GM21367 (cell line): ENCODE data around the gene STAT6.
"Not testable (repeated sequence)": the region's sequence is repeated elsewhere in the genome, so short reads cannot be mapped to it uniquely, and the experiment has no call there.

Experiments
- ATAC-seq: cut with Tn5 transposase; IDR thresholded peaks from one replicate; pipeline ENCODE4 v1.9.1; 2021; ENCODE audit not compliant: unreplicated experiment

STAT6 gene

DNA sequence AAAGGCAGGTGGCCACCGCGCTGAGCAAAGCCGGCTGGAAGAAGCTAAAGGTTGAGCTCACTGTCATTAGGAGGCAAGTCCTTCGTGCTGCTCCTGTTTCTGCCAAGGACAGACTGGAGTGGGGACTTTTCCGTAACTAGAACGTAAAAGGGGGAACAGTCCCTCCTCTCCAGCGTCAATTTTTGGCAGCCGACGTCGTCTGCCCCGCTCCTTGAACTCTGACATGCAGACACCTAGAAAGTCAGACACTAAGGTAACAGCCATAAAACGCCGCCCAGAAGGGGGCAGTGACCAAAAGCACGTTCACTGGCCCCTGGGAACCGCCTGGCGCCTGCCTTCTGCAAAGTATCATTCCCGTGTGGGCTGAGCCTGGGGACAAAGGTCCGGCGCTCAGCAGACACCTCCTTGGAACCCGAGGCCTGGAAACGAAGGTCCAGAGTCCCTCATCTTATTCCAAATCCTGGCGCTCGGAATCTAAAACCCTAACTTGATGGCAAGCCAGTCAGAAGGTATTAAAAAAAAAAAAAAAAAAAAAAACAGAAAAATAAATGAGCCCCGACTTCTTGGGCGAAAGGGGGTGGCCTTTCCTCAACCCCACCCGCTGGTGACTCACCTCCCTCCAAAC is 16.1 kb upstream of the STAT6 start:
- no peak for ATAC-seq

DNA sequence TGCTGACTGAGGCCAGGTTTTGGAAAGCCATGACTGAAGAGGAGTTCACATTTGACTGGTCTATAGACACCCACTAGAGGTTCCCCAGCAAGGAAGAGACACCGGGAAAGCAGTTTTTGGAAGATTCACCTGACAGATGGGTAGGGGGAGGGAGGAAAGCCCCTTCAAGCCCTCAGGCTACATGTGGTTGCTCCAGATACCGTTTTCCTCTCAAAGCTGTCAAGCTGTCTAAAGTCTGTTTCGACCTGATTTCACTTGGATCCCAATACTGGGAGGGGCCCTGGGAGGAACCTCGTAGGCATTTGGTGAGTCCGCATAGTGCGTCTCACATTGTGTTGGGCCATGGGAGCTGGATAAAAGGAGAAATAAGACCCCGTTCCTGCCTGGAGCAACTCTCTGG is 15.4 kb upstream of the STAT6 start:
- ATAC-seq: no peak

DNA sequence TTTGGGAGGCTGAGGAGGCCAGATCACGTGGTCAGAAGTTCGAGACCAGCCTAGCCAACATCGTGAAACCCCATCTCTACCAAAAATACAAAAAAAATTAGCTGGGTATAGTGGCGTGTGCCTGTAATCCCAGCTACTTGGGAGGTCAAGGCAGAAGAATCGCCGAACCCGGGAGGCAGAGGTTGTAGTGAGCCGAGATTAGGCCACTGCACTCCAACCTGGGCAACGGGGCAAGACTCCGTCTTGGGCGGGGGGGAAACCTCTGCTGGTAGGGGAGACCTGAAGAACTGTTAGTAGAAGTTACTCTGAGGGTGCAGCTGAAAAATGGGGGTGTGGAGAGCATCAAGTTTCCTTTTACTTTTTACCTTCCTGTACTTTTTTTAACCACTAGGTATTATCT is 14.9 kb upstream of the STAT6 start:
- no peak for ATAC-seq

DNA sequence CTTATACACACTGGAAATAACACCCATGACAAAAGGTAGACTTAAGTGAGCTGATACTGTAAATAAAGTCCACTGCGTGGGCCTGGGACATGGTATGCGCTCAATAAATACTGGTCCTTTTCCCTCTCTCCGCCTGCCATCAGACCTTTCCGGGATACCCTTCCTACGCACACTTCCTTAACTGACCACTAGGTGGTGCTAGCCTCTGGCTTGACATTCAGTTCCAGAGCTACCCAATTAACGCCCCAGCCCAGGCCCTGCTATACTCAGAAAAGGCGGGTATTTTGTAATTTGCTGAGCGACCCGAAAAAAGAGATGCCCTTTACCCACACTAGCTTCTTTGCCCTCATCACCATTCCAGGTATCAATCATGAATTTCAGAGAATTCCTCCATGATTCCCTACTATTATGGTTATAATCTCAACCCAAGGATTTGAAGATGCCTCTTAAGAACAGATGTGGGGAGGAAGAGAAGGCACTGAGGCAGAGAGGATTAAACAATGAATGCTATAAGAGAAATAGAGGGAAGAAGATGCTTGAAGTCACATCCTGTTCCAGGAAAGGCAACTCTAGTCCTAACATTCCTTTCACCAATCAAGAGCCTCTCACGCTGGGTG is 13.2 kb upstream of the STAT6 start:
- ATAC-seq: no peak

DNA sequence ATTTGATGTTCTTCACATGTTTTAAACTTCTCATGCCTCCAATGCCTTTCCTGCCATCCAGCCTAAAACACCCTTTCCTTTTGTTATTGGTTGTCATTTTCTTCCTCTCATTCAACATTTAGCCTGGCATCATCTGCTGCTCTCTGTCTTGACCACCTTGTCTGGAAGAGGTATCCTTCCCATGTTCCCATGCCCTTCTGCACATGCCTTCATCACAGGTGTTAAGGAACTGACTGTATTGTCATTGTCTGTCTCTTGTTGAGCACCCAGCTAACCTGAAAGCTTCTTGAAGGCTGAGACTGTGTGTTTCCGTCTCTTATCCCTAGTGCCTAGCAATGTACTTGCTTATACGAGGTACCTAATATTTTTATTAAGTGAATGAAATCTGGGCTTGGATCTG is 12.7 kb upstream of the STAT6 start:
- ATAC-seq: no peak

DNA sequence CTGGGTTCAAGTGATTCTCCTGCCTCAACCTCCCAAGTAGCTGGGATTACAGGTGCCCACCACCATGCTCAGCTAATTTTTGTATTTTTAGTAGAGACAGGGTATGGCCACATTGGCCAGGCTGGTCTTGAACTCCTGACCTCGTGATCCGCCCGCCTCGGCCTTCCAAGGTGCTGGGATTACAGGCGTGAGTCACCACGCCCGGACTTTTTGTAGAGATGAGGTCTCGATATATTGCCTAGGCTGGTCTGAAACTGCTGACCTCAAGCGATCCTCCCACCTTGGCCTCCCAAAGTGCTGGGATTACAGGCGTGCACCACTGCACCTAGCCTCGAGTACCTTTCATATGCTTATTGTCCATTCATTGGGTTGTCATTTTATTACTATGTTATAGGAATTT is 9.6 kb upstream of the STAT6 start:
- ATAC-seq: not testable (repeated sequence)

DNA sequence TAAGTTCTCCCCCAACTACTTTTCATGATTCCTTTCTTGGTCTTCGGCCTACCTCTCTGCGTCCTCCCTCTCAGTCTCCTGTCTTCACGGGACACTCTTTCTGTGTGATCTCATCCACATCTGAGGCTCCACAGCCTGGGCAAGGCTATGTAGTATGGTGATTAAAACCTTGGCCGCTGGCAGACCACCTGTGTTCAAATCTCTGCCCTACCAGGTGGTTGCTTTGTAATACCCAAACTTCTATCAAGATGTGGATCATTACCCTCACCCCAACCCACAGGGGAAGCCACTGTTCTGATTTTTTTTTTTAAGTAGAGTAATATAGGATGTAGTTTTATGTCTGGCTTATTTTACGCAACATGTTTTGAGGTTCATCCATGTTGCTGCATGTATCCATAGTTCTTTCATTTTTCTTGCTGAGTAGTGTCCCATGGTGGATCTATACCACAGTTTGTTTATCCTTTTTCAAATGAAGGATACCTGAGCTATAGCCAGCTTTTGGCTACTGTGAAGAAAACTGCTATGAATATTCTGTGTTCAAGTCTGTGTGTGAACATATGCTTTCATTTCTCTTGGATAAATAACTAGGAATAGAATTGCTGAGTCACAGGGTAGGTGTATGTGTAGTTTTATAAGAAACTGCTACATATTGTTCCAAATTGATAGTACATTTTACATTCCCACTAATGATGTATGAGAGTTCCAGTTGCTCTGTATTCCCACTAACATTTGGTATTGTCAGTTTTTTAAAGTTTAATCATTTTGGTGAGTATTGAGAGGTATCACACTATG is 8.3 kb upstream of the STAT6 start:
- no peak for ATAC-seq

DNA sequence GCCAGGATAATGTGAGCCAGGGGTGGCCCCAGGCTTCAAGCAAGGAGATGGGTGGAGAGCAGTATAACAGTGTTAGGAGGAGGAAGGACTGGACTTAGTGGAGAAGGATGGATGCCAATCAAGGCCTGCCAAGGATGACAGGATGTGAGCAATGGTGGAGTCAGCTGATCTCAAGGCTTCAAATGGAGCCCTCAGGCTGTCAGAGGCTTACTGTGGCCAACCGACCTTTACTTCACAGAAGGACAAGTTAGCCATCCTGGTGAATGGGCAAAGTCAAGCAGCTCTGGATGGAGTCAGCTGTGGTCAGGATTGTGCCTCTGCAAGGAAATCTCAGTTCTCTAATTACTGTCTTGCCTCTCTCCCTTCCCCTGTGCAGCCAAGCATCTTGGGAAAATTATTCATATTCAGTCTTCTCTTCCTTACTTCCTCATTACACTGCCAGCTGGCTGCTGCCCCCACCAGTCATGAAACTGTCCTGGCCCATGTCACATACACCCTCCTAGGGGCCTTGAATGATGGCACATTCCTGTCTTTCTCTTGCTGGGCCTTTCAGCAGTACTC is 7.6 kb upstream of the STAT6 start:
- no peak for ATAC-seq

DNA sequence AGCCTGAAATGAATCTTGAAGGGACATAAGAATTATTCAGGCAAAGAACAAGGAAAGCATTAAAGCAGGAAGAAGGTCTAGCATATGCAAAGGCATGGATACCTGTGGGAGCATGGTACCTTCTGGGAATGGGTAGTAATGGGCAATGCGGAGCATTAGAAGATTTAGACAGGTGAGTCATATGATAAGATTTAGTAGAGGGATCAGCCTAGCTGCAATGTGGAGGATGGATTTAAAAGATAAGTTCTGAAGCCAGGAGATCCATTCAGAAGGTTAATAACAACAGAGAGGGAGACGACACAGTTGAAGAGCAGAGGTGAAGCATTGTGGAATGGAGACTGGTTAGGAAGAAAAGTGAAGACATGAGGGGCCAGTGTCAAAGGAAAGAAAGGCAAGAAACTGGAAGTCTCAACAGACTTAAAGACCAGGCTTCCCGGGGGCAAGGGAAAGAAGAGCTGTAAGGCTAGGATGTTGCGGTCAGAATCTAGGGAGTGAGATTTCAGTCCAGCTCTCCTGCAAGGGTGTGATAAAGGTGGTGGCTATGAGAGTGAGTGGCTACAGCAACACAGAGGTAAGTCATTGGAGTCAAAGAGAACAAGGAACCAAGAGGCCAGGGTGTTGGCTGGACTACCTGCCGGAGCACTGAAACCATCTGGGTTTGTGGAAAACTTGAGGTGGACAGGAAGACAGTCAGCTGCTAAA is 5.6 kb upstream of the STAT6 start:
- ATAC-seq: no peak

DNA sequence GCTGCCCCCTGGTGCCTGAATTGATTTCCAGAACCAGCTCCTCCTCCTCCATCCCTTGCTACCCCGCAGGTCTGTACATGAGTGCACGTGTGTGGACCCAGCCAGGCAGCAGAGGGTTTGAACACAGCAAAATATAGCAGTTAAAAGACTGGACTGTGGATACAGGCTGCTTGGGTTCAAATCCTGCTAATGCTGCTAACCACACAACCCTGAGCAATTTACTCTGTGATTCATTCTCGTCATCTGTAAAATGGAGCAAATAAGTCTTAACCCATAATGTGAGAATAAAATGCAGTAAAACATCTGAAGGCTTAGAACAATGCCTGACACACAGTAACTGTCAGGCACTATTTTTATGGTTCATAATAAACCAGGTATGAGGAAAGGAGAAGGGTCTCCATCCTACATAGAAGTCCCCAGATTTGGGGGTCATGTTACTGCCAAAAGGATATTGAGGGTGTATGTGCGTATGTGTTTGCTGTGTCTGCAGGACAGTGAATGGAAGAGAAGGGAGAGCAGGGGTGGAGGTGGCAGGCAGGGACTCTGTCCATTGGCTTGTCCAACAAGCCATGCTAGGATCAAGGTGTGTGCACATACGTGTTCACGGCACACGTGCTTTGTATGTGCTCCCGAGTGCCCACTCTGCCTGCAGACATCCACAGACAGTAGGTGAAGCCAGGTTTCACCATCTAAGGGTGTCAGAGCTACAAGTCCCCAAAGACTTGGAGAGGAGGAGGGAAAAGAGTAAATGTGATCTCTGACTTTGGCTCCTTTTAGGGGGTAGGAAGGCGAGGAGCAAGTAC is 1.5 kb upstream of the STAT6 start:
- ATAC-seq: peak; percentile 48

DNA sequence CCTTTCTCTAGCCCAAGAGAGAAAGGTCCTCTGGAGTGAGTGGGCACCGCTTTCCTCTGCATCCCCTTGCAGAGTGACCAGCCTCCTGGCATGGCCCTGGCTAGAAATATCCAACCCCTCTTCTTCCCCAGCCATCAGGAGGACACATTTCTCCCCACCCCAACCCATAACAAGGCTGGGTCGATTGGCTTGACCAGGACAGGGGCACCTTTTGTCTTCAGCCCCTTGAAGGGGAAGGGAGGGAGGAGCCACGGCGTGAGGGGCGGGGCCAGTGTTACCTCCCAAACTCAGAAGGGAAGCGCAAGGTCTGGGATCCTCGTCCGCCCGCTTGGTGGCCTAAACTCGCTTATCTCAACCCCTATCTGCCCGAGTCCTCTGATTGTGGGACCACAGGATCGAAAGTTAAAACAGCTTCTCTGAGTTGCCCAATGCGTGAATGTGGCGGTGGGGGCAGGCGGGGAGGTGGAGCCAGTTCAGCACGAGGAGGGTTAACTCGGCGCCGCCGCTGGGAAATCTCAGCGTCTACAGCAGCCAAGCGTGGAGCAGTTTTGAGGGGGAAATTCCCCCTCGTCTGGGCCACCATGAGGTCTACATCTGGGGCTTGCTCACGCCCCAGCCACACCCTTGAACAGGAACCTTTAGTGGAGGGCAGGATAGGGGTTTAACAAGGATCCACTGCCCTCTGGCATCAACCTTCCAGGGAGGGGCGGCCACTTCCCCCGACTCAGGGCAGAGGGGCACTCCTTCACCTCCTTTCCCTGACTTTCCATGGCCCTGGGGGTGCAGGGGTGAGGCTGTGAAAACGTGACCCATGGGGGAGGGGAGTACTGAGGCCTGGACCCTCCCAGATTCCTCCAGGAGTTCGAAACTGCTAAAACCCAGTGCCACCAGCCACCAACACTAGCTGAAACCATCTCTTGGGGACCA is 795 bp downstream of the STAT6 start:
- no peak for ATAC-seq

DNA sequence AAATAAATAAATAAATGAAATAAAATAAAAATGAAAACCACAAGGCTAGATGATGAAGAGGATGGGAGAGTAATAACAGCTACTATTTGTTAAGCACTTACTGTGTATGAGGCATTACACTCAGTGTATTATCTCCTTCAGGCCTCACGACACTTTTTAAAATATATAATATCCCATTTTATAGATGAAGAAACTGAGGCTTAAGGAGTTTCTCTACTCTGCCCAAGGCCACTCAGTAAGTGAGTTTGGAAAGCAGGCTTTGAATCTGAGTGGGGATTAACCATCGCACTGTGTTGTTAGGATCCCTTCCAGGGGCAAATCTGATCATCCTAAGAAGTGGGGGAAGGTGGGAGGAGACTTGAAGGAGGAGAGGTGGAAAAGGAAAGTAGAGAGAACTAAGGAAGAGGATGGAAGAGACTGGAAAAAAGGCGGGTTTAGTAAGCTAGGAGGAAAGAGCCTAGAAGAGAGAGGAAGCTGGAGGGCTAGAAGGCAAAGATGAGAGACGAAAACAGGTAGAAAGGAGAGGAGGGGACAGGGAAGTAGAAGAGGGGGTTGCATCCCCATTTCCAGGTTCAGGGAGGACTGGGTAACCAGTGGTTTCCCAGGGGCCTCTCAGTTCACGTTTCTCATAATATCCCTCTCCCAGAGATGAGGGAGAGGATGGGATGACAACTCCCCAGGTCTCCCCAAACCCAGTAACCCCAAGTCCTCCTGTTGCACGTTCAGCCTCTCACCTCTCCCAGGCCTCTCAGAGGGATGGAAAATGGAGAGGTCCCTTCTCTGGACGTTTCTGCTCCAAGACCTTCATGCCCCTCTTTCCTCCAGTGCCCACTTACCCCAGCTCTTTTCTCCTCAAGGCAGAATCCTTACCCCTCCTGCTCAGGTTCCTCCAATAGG is 1.7 kb downstream of the STAT6 start:
- ATAC-seq: no peak

DNA sequence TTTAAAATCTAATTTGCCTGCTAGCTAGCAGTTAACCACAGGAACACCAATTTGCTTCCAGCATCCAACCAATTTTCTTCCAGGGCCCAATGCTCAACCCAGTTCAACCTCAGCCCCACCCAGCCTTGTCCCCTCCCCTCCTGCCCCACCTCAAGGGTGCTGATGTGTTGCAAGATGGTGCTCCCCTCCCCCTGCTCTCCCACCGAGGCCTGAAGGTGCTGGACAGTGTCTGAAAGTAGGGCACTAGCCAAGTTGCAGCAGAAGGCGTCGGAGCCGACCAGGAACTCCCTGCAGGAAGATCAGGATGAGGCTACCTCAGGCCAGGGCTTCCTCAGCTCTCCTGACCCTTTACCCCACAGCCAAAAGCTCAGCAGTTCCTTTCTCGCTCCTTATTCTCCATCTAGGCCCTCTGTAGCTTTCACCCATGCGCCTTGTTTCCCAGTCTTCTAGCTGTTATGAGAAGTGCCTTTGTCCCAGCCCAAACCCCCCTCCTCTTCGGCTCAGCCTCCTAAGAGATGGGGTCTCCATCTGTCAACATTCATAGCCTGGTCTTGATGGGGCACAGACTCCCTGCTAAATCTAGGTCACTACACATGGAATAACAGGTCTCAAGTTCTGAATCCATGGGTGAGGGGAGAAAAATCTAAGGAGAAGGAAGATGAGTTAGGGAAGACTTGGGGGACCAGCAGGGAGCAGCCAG is 3.6 kb downstream of the STAT6 start:
- ATAC-seq: no peak

DNA sequence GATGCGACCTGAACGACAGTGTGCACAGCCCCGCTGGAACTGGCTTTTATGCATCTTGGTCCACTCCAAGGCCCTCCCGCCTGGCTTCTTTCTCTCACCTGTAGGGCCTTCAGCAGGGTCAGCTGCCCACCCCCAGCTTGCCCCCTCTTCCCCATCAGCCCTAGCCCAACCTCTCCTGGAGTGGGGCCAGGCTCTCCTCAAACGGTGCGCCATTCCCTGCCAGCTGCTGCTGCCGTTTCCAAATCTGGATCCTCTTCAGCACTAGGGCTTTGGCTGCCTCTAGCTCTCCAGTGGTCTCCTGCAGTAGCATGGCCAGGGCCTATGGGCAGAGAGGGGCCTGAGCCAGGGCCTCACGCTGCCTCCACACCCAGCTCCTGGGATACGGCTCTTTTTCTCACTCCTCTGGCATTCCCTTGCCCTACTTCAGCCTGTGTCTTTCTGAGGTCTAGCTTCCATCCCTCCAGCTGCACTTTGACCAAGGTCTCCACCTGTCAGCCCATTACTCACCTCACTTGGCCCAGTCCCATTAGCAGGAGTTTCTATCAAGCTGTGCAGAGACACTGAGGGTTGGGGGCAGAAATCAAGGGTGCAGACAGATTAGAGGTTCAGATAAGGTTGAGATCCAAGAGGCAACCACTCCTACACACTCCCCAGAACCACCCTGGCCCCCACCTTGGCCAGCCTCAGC is 5.0 kb downstream of the STAT6 start:
- ATAC-seq: no peak

DNA sequence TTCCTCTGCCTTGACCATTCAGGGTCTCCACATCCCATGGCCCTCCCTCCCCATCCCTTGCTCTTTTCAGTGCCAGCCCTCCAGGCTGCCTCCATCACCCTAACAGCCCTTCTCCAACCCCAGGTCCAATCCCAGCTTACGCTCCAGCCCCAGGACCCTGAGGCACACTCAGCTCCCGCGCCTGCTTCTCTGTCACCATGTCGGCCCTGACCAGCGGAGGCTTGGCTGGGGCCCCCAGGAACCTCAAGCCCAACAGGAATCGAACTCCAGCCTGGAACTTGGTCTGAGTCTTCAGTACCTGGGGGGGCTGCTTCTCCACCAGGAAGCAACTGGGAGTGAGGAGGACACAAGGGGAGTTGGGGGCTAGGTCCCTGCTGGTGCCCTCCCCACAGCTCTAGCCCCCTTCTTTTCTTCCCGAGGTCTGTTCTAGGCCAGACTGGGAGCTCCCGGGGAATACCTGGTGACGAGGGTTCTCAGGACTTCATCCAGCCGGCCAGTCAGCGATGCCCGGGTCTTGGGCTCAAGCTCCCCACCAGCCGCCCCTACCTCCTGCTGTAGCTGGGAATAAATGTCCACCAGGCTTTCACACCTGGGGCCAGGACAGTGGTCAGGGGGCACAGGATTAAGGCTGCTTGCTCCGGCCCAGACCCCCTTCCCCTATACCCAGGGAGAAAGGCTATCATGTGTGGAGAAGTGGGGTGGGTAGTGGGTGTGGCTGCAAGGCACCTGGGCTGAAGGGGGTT is 6.0 kb downstream of the STAT6 start:
- no peak for ATAC-seq

DNA sequence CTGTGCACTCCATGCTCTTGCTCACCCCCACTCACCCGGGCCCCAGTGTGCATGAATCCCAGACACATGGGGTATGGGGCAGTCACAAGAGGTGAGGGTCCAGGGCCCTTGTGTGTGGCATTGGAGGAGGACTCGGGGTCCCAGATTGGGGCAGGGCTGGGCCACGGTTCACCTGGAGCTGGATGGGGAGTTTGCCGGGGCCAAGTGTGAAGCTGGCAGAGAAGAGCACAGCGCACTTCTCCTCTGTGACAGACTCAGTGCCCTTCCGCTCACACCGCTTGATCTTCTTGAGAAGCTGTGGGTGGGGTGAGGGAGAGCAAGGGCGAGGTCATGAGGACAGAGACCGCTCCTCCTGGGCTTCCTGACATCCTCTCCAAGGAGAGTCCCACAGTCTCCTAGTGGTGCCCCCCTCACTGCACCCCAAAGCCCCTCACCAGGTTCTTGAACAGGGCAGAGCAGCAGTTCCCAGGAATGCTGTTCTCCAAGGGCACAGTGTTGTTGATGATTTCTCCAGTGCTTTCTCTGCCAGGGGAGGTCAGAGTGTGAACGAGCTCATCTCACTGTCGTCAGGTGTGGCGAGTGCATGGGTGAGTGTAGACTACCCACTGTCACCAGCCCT is 6.8 kb downstream of the STAT6 start:
- ATAC-seq: no peak
